LoVo (cell line): ENCODE measurements around the gene PSMG4.

Source experiments
- DNase-seq: peaks from one replicate; pipeline ENCODE4 v3.0.0-alpha.2; 2016; ENCODE audit warnings: low spot score

Gene PSMG4

GRCh38 chr6:3310703-3311102 lies 52.0 kb downstream of the PSMG4 start:
- no peak for DNase-seq

- no peak for DNase-seq
Observed at GRCh38 chr6:3311826-3312225, 53.1 kb downstream of the PSMG4 start.

GRCh38 chr6:3312604-3313231 lies 54.0 kb downstream of the PSMG4 start:
- DNase-seq = no peak

GRCh38 chr6:3314176-3314575 lies 55.4 kb downstream of the PSMG4 start:
- no peak for DNase-seq

GRCh38 chr6:3314621-3315467 lies 56.1 kb downstream of the PSMG4 start:
- no peak for DNase-seq

- DNase-seq = no peak
Observed at GRCh38 chr6:3315841-3316240, 57.1 kb downstream of the PSMG4 start.

- DNase-seq = no peak
Observed at GRCh38 chr6:3316331-3316730, 57.6 kb downstream of the PSMG4 start.

- DNase-seq = no peak
Observed at GRCh38 chr6:3316818-3317217, 58.1 kb downstream of the PSMG4 start.
